Peyer's patch (tissue), 4 donors: ENCODE results near the gene PCDHGA10. TPM values are rescaled to one million over a fixed set of nuclear protein-coding genes. Genes with fewer than 3 reads are reported as not detected.

Experiments used
- DNase-seq, 3 donors: peaks; one replicate each; pipeline ENCODE4 v3.0.0-alpha.2; 2017 to 2019
- H3K27ac ChIP-seq, 4 donors: fragments of 200-600 bp; sonication (generic); one replicate each; pipeline ENCODE4 v1.5.1; 2016 to 2019
- H3K27me3 ChIP-seq, 2 donors: fragments of 200-600 bp; sonication (generic); one replicate each; pipeline ENCODE4 v1.5.1; 2019
- H3K36me3 ChIP-seq, 3 donors: fragments of 200-600 bp; sonication (generic); one replicate each; pipeline ENCODE4 v1.5.1; 2016 to 2019
- H3K4me1 ChIP-seq, 4 donors: fragments of 200-600 bp; sonication (generic); one replicate each; pipeline ENCODE4 v1.5.1; 2016 to 2019
- H3K4me3 ChIP-seq, 4 donors: fragments of 200-600 bp; sonication (generic); 1 replicate in 3 of 4; 2 replicates in 1 of 4; pipeline ENCODE4 v1.5.1; 2016 to 2019; ENCODE audit warnings: mild to moderate bottlenecking in 1 of 4
- H3K9me3 ChIP-seq, 4 donors: fragments of 200-600 bp; sonication (generic); one replicate each; pipeline ENCODE4 v1.5.1; 2016 to 2019; ENCODE audit warnings: mild to moderate bottlenecking in 1 of 4
- POLR2A ChIP-seq, 2 donors: fragments of 450-650 bp; IDR thresholded peaks; one replicate each; pipeline ENCODE4 v1.5.1; 2017; ENCODE audit warnings: antibody characterized with exemption in 2 of 2, mild to moderate bottlenecking in 2 of 2, moderate library complexity in 2 of 2
- total RNA-seq, 4 donors: library from RNA; depleted of rRNA; stranded (reverse); fragments of >200 nt; gene quantifications; one replicate each; pipeline ENCODE4 v1.1.0, GENCODE V29; 2016
- TF ChIP-seq, protein P1 (sequence below), 6 experiments: fragments of 450-650 bp in 4 of 6; fragments of 200-600 bp in 2 of 6; sonication (generic) in 1 of 6; IDR thresholded peaks; one replicate each; pipeline ENCODE4 v1.5.1; 2017 to 2019; ENCODE audit warnings: antibody characterized with exemption in 6 of 6, mild to moderate bottlenecking in 3 of 6, moderate library complexity in 1 of 6

The PCDHGA10 gene
- total RNA-seq, 4 donors from 2014 or later = 3.2 to 7.7 (median 4.2) TPM

DNA sequence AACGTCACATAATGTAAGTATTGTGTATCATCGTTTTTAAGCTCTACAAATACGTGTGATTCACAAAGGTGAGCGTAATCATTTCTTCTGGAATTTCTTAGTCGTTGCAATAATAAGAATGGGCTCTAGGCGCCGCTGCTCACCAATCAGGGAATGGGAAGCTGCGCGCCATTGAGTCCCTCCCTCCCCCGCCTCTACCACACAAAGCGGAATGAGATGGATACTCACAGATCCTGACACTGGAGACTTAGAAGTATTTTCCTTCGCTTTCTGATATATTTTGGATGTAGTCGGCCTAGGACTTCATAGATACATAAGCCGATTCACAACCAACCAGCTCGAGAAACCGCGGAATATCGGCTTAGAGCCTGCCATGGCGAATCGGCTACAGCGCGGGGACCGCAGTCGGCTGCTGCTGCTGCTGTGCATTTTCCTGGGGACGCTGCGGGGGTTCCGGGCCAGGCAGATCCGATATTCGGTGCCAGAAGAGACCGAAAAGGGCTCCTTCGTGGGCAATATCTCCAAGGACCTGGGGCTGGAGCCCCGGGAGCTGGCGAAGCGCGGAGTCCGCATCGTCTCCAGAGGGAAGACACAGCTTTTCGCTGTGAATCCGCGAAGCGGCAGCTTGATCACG is 8.2 kb downstream of the PCDHGA10 start, which contains the start of gene PCDHGA11:
Gene PCDHGA11 (plus strand): TSS at position 197 of the 634 bp plus-strand sequence. CDS start 177 bp downstream, at position 374.
- peak in 2 of 3 donors; percentile 46 to 67 for DNase-seq
- no peak within 1 kb of the TSS for H3K27ac ChIP-seq
- no peaks in the 10 kb centered on the region for H3K4me1 ChIP-seq
- TF ChIP-seq POLR2A (IDR thresholded peaks at IDR 0.05) = no peak
- TF ChIP-seq, protein P1, sequence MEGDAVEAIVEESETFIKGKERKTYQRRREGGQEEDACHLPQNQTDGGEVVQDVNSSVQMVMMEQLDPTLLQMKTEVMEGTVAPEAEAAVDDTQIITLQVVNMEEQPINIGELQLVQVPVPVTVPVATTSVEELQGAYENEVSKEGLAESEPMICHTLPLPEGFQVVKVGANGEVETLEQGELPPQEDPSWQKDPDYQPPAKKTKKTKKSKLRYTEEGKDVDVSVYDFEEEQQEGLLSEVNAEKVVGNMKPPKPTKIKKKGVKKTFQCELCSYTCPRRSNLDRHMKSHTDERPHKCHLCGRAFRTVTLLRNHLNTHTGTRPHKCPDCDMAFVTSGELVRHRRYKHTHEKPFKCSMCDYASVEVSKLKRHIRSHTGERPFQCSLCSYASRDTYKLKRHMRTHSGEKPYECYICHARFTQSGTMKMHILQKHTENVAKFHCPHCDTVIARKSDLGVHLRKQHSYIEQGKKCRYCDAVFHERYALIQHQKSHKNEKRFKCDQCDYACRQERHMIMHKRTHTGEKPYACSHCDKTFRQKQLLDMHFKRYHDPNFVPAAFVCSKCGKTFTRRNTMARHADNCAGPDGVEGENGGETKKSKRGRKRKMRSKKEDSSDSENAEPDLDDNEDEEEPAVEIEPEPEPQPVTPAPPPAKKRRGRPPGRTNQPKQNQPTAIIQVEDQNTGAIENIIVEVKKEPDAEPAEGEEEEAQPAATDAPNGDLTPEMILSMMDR (IDR thresholded peaks at IDR 0.05) = peak in 4 of 6 experiments; percentile 13 to 33 (median 20)
- H3K27me3 ChIP-seq = no peaks in the 10 kb centered on the region
- H3K9me3 ChIP-seq = peaks cover 0 to 77% (median 21%) of the 10 kb centered on the region in 4 donors
- H3K4me3 ChIP-seq = peak within 1 kb of the TSS; percentile 13 to 31 (median 30)
- H3K36me3 ChIP-seq = no peaks in the 10 kb centered on the region

GRCh38 chr5:141421489-141421855 is 8.7 kb downstream of the PCDHGA10 start:
- no peak overlapping the region for H3K27ac ChIP-seq
- H3K27me3 ChIP-seq = no peaks in the 10 kb centered on the region
- peak overlapping the region in 2 of 4 donors; percentile 30 for H3K4me3 ChIP-seq
- TF ChIP-seq, protein P1 (IDR thresholded peaks at IDR 0.05) = no peak
- no peak for TF ChIP-seq POLR2A (IDR thresholded peaks at IDR 0.05)
- no peaks in the 10 kb centered on the region for H3K36me3 ChIP-seq
- DNase-seq = no peak
- H3K4me1 ChIP-seq = no peaks in the 10 kb centered on the region
- peaks cover 0 to 80% (median 21%) of the 10 kb centered on the region in 4 donors for H3K9me3 ChIP-seq

GRCh38 chr5:141422742-141423291 is 10.0 kb downstream of the PCDHGA10 start:
- Histone ChIP-seq H3K4me1 (no peaks in the 10 kb centered on the region), H3K27ac (no peak overlapping the region), H3K36me3 (no peaks in the 10 kb centered on the region), H3K27me3 (no peaks in the 10 kb centered on the region), H3K4me3 (no peak overlapping the region), H3K9me3 (peaks cover 0 to 85% (median 24%) of the 10 kb centered on the region in 4 donors)
- no peak for TF ChIP-seq POLR2A (IDR thresholded peaks at IDR 0.05)
- TF ChIP-seq, protein P1 (IDR thresholded peaks at IDR 0.05) = no peak
- no peak for DNase-seq

- H3K27ac ChIP-seq = no peak overlapping the region
- no peak for TF ChIP-seq POLR2A (IDR thresholded peaks at IDR 0.05)
- TF ChIP-seq, protein P1 (IDR thresholded peaks at IDR 0.05) = no peak
- peaks cover 0 to 84% (median 11%) of the 10 kb centered on the region in 4 donors for H3K9me3 ChIP-seq
- H3K4me3 ChIP-seq = no peak overlapping the region
- no peak for DNase-seq
- H3K27me3 ChIP-seq = no peaks in the 10 kb centered on the region
- no peaks in the 10 kb centered on the region for H3K4me1 ChIP-seq
- no peaks in the 10 kb centered on the region for H3K36me3 ChIP-seq
Observed at GRCh38 chr5:141427783-141428426, 15.1 kb downstream of the PCDHGA10 start.

GRCh38 chr5:141430332-141431113 is 17.7 kb downstream of the PCDHGA10 start, which contains the start of gene PCDHGA12:
TSS of gene PCDHGA12 (plus strand) at chr5:141430507. CDS start at chr5:141430760, 253 bp downstream.
- Histone ChIP-seq H3K4me3 (peak within 1 kb of the TSS in 3 of 4 donors; percentile 16 to 23 (median 21)), H3K27ac (no peak within 1 kb of the TSS), H3K27me3 (no peaks in the 10 kb centered on the region), H3K9me3 (peaks cover 0 to 84% (median 9%) of the 10 kb centered on the region in 4 donors), H3K36me3 (no peaks in the 10 kb centered on the region), H3K4me1 (no peaks in the 10 kb centered on the region)
- TF ChIP-seq, protein P1 (IDR thresholded peaks at IDR 0.05) = peak in 5 of 6 experiments; percentile 9 to 23 (median 11)
- TF ChIP-seq POLR2A (IDR thresholded peaks at IDR 0.05) = no peak
- peak in 1 of 3 donors; percentile 40 for DNase-seq
